Measurements from ENCODE around the gene GOLPH3L.
"Not testable (repeated sequence)": the region's sequence is repeated elsewhere in the genome, so short reads cannot be mapped to it uniquely, and the experiment has no call there.

GOLPH3L gene

DNA sequence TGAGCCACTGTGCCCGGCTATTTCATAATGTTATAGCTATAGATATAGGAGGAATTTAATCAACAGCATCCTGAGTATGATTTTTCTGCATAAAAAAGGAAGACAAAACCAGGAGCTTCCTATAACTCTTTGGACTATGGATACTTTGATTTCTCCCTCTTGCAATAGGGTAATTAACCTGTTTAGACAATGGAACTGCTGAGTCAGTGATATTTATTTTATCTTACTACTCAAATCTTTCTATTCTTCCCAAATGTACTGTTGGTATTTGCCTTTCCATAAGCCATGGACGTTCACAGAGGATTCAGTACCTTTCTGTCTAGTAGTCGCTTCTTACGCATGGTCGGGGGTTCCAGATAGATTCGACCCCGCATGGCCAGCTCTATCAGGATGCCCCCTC, 33.6 kb downstream of the GOLPH3L start:
- H3K27ac ChIP-seq = no peak overlapping the region
- H3K4me2 ChIP-seq = no peak overlapping the region
- no peaks in the 10 kb centered on the region for H3K4me1 ChIP-seq
- no peak overlapping the region for H3K4me3 ChIP-seq
- no peak for TF ChIP-seq Cebpa-rat (IDR thresholded peaks at IDR 0.05)
- H3K36me3 ChIP-seq = peaks cover 42 to 80% (median 57%) of the 10 kb centered on the region in 11 experiments
- no peaks in the 10 kb centered on the region for H3K9me3 ChIP-seq (replicated peaks in 1 of 11)
- no peaks in the 10 kb centered on the region for H3K27me3 ChIP-seq
- H3K9ac ChIP-seq = no peak overlapping the region
- H4K20me1 ChIP-seq = no peaks in the 10 kb centered on the region

DNA sequence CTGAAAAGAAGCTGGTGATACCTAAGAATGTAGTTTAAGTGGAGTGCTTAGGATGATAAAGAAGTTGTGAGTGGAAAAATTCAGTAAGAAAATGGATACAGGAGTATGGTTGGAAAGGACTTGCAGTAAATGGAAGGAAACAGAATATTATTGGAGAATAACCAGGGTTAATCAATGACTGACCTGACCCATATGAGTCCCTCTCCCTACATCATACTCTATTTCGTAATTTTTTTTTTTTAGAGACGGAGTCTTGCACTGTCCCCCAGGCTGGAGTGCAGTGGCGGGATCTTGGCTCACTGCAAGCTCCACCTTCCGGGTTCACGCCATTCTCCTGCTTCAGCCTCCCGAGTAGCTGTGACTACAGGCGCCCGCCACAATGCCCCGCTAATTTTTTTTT, 34.1 kb downstream of the GOLPH3L start:
- H3K9me3 ChIP-seq (replicated peaks in 1 of 11) = no peaks in the 10 kb centered on the region
- H3K9ac ChIP-seq = no peak overlapping the region
- no peaks in the 10 kb centered on the region for H3K4me1 ChIP-seq
- peaks cover 37 to 80% (median 61%) of the 10 kb centered on the region in 11 experiments for H3K36me3 ChIP-seq
- no peaks in the 10 kb centered on the region for H4K20me1 ChIP-seq
- H3K27ac ChIP-seq = no peak overlapping the region
- H3K4me2 ChIP-seq = no peak overlapping the region
- H3K27me3 ChIP-seq = no peaks in the 10 kb centered on the region
- H3K4me3 ChIP-seq = no peak overlapping the region
- TF ChIP-seq Cebpa-rat (IDR thresholded peaks at IDR 0.05) = no peak

DNA sequence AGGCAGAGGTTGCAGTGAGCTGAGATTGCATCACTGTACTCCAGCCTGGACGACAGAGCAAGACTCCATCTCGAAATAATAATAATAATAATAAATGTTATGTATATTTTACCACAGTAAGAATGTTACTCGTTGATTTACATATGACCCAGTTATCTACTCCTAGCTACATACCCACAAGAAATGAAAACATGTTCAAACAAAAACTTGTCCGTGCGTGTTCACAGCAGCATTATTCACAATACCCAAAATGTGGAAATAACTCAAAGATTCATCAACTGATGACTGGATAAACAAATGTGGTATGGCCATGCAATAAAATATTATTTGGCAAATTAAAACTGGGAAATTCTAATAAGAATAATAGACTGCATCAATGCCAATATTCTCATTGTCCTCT, 35.8 kb downstream of the GOLPH3L start:
- Histone ChIP-seq H3K36me3 (peaks cover 36 to 80% (median 71%) of the 10 kb centered on the region in 11 experiments), H3K27me3 (no peaks in the 10 kb centered on the region), H3K9ac (no peak overlapping the region), H3K4me2 (no peak overlapping the region), H4K20me1 (no peaks in the 10 kb centered on the region), H3K27ac (no peak overlapping the region), H3K9me3 (replicated peaks in 1 of 11) (no peaks in the 10 kb centered on the region), H3K4me1 (no peaks in the 10 kb centered on the region), H3K4me3 (no peak overlapping the region)
- no peak for TF ChIP-seq Cebpa-rat (IDR thresholded peaks at IDR 0.05)

DNA sequence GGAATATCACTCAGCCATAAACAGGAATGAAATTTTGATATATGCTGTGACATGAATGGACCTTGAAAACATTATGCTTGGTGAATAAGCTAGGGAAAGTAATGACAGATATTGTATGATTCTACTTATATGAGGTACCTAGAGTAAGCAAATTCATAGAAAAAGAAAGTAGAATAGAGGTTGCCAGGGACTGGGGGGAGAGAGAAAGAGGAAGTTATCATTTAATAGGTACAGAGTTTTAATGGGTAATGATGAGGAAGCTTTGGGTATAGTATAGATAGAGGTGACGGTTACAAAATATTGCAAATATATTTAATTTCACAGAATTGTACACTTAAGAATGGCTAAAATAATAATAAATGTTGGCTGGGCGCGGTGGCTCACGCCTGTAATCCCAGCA, 36.4 kb downstream of the GOLPH3L start:
- Histone ChIP-seq H3K4me1 (no peaks in the 10 kb centered on the region), H4K20me1 (no peaks in the 10 kb centered on the region), H3K27ac (no peak overlapping the region), H3K9me3 (replicated peaks in 1 of 11) (no peaks in the 10 kb centered on the region), H3K27me3 (no peaks in the 10 kb centered on the region), H3K4me3 (no peak overlapping the region), H3K9ac (no peak overlapping the region), H3K4me2 (no peak overlapping the region), H3K36me3 (peaks cover 36 to 83% (median 72%) of the 10 kb centered on the region in 11 experiments)
- TF ChIP-seq Cebpa-rat (IDR thresholded peaks at IDR 0.05) = no peak

DNA sequence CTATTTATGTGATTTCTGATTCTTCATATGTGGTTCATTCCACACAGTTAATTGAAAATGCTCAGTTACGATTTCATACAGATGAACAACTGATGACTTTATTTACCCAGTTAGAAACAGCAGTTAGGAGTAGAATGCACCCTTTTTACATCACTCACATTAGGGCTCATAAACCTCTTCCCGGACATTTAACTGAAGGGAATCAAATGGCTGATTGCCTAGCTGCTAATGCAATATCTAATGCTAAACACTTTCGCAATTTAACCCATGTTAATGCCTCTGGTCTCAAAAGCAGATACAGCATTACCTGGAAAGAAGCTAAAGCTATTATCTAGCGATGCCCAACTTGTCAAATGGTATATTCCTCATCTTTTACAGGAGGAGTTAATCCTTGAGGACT, 39.9 kb downstream of the GOLPH3L start:
- H3K9me3 ChIP-seq (replicated peaks in 1 of 11); H3K9ac ChIP-seq; H3K27ac ChIP-seq; H3K4me1 ChIP-seq; H3K4me3 ChIP-seq; H3K27me3 ChIP-seq; H4K20me1 ChIP-seq; H3K4me2 ChIP-seq: not testable (repeated sequence)
- peaks cover 26 to 73% (median 54%) of the 10 kb centered on the region in 11 experiments for H3K36me3 ChIP-seq

DNA sequence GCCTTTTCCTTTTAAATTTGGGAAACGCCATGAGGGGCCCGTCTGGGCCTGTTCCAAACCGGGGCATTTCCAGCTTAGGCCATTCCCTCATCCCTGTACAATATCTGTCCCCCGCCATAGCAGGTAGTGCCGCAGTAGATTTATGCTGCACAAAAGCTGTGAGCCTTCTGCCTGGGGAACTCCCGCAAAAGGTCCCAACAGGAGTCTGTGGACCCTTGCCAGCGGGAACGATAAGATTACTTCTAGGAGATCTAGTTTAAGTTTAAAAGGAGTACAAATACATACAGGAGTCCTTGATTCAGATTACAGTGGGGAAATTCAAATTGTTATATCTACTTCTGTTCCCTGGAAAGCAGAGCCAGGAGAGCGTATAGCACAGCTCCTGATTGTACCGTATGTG, 42.3 kb downstream of the GOLPH3L start:
- not testable (repeated sequence) for H4K20me1 ChIP-seq; H3K9me3 ChIP-seq (replicated peaks in 1 of 11); H3K4me1 ChIP-seq; H3K27ac ChIP-seq; H3K4me3 ChIP-seq; H3K4me2 ChIP-seq; H3K27me3 ChIP-seq; H3K9ac ChIP-seq
- peaks cover 25 to 68% (median 44%) of the 10 kb centered on the region in 11 experiments for H3K36me3 ChIP-seq

DNA sequence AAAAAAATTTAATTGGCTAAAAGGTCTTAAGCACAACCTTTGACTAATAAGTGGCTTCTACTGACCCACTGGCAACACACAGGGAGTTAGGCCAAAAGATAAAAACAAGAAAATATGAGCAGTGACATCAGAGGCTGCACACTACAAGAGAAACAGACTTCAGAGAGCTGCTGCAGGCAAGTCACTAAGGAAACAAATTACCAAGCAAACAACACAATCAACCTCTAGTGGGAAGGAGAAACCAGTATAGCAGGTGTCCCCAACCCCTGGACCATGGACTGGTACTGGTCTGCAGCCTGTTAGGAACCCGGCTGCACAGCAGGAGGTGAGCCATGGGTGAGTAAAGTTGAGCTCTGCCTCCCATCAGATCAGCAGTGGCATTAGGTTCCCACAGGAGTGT, 46.8 kb downstream of the GOLPH3L start:
- H3K4me1 ChIP-seq = no peaks in the 10 kb centered on the region
- H3K4me2 ChIP-seq = no peak overlapping the region
- H3K36me3 ChIP-seq = peaks cover 53 to 74% (median 63%) of the 10 kb centered on the region in 11 experiments
- H3K27ac ChIP-seq = no peak overlapping the region
- no peaks in the 10 kb centered on the region for H3K9me3 ChIP-seq (replicated peaks in 1 of 11)
- TF ChIP-seq Cebpa-rat (IDR thresholded peaks at IDR 0.05) = no peak
- no peaks in the 10 kb centered on the region for H3K27me3 ChIP-seq
- no peaks in the 10 kb centered on the region for H4K20me1 ChIP-seq
- H3K4me3 ChIP-seq = no peak overlapping the region
- H3K9ac ChIP-seq = no peak overlapping the region

DNA sequence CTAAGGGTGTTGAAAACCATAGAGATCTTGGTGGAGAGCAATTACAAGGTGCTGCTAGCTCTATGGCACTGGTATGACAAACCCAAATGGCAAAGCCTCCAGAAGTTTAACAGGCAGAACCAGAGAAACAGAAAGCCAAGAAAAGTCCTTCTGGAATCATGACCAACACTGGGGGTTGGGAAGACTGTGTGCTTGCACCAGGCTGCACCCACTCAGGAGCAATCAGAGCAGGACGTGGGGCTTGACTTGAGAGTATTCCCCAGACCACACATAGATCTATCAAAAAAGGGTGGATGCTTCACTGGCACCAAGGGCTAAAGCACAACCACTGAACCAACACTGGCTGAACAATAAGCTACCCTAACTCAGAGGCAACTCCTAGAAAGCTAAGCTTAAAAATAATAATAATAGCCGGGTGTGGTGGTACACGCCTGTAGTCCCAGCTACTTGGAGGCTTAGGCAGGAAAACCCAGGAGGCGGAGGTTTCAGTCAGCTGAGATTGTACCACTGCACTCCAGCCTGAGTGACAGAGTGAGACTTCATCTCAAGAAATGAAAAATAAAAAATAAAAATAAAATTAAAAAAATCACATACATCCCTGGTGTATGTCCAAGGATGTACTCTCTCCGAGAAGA, 47.4 kb downstream of the GOLPH3L start:
- Histone ChIP-seq H3K27me3 (no peaks in the 10 kb centered on the region), H3K4me3 (no peak overlapping the region), H3K4me2 (no peak overlapping the region), H3K4me1 (no peaks in the 10 kb centered on the region), H3K9me3 (replicated peaks in 1 of 11) (no peaks in the 10 kb centered on the region), H3K9ac (no peak overlapping the region), H4K20me1 (no peaks in the 10 kb centered on the region), H3K36me3 (peaks cover 53 to 79% (median 68%) of the 10 kb centered on the region in 11 experiments), H3K27ac (no peak overlapping the region)
- no peak for TF ChIP-seq Cebpa-rat (IDR thresholded peaks at IDR 0.05)

DNA sequence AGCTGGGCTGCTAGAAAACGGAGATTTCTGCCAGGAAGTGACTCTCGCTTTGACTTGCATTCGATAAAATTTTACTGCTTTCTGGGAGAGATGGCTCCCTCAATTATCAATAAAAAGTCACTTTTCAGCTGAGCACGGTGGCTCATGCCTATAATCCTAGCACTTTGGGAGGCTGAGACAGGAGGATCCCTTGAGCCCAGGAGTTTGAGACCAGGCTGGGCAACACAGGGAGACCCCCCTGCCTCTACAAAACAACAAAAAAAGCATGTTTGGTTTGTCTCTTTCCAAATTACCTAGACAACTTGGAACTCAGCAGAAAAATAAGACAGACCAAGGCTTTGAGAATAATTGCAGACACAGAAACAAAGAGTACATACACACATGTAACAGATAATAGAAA, 54.7 kb downstream of the GOLPH3L start:
- TF ChIP-seq Cebpa-rat (IDR thresholded peaks at IDR 0.05) = no peak
- Histone ChIP-seq H3K4me2 (no peak overlapping the region), H3K27ac (no peak overlapping the region), H3K4me3 (no peak overlapping the region), H4K20me1 (no peaks in the 10 kb centered on the region), H3K9ac (no peak overlapping the region), H3K9me3 (replicated peaks in 1 of 11) (no peaks in the 10 kb centered on the region), H3K36me3 (peaks cover 13 to 29% (median 23%) of the 10 kb centered on the region in 11 experiments), H3K4me1 (no peaks in the 10 kb centered on the region), H3K27me3 (no peaks in the 10 kb centered on the region)

DNA sequence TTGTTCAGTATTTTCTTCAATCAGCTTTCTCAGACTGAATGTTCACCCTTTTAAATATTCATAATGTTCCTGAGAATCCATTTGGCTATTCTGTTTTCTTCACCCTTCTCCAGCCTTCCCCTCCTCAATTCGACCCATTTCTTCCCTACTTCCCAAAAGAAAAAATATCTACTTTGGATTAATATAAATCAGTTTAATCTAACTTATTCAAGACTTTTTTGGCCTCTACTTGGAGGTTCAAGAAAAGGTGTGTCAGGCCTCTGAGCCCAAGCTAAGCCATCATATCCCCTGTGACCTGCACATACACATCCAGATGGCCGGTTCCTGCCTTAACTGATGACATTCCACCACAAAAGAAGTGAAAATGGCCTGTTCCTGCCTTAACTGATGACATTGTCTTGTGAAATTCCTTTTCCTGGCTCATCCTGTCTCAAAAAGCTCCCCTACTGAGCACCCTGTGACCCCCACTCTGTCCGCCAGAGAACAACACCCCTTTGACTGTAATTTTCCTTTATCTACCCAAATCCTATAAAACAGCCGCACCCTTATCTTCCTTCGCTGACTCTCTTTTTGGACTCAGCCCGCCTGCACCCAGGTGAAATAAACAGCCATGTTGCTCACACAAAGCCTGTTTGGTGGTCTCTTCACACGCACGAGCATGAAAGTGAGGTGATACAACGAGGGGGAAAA, 55.7 kb downstream of the GOLPH3L start:
- H3K27ac ChIP-seq, H3K9ac ChIP-seq: not testable (repeated sequence)

More for the DNA sequence above, 55.7 kb downstream of the GOLPH3L start:
- H3K9me3 ChIP-seq (replicated peaks in 1 of 11); H3K27me3 ChIP-seq; H3K4me2 ChIP-seq; H4K20me1 ChIP-seq; H3K4me3 ChIP-seq; H3K4me1 ChIP-seq: not testable (repeated sequence)
- H3K36me3 ChIP-seq = peaks cover 3 to 18% (median 13%) of the 10 kb centered on the region in 11 experiments; a peak in 18 of 22 replicates

All from BLaER1 treated with 17β-estradiol and CSF1 and Interleukin-3, amounts not matched to agents 10 nM and 100 nM (cell line).